Measurements from ENCODE around the gene BICD1. TPM values are rescaled to one million over a fixed set of nuclear protein-coding genes. Genes with fewer than 3 reads are reported as not detected.

The BICD1 gene
- total and polyA plus RNA-seq, 2 experiments from 2014 or later: 59.3 to 83.6 TPM

- Histone ChIP-seq H3K4me2 (no peak overlapping the region; the same call in 1 of the 2 replicates), H3K4me3 (no peak overlapping the region), H3F3A (replicated peaks; ENCODE audit: low read depth) (peaks cover 3% of the 10 kb centered on the region; the same call in 1 of the 2 replicates), H3K9me2 (ENCODE audit: insufficient read depth) (no peaks in the 10 kb centered on the region), H3K79me2 (replicated peaks; ENCODE audit: insufficient read depth) (peaks cover 38% of the 10 kb centered on the region), H3K36me3 (ENCODE audit: insufficient read depth) (no peaks in the 10 kb centered on the region), H3K4me1 (ENCODE audit: insufficient read depth) (peaks cover 10% of the 10 kb centered on the region), H4K20me1 (replicated peaks; ENCODE audit: insufficient read depth) (no peaks in the 10 kb centered on the region; the same call in 1 of the 2 replicates), H2AFZ (no peak overlapping the region), H3K27ac (ENCODE audit: low read depth) (peak overlapping the region; percentile 56; the same call in 1 of the 2 replicates), H3K27me3 (ENCODE audit: insufficient read depth) (no peaks in the 10 kb centered on the region)
- H3K36me3 Mint-ChIP-seq (ENCODE audit: low read depth): peaks cover 7% of the 10 kb centered on the region
- no peaks in the 10 kb centered on the region for H3K9me3 Mint-ChIP-seq
- H3K27ac Mint-ChIP-seq: no peak overlapping the region
- no peak overlapping the region for H3K4me3 Mint-ChIP-seq
- no peaks in the 10 kb centered on the region for H3K27me3 Mint-ChIP-seq (ENCODE audit: insufficient read depth, low read depth, poor library complexity)
- TF ChIP-seq EZH2phosphoT487 (IDR thresholded peaks at IDR 0.05; ENCODE audit: unreplicated experiment) (no peak), POLR2AphosphoS5 (IDR thresholded peaks at IDR 0.05; ENCODE audit: low read depth) (no peak), ZNF114 (CRISPR knock-in tag; IDR thresholded peaks at IDR 0.05) (no peak), EZH2 (IDR thresholded peaks at IDR 0.05; ENCODE audit: low read depth, unreplicated experiment) (no peak), CTCF (conservative IDR thresholded peaks at IDR 0.05; ENCODE audit: low read depth in 2 of 2) (no peak), ZNF462 (CRISPR knock-in tag; IDR thresholded peaks at IDR 0.05) (no peak), NANOG (IDR thresholded peaks at IDR 0.05; ENCODE audit: borderline replicate concordance) (no peak)
- DNase-seq (ENCODE audit: low spot score) (no peak), ATAC-seq (no peak)
- H3K4me1 Mint-ChIP-seq: peaks cover 10% of the 10 kb centered on the region
These were observed 154.0 kb downstream of the BICD1 start for GRCh38 chr12:32260696-32261095.
